Measurements from ENCODE around the gene UNC119B.
A peak's percentile ranks its signal among the peaks of the same experiment; 100 is the strongest.
"Not testable (repeated sequence)": the region's sequence is repeated elsewhere in the genome, so short reads cannot be mapped to it uniquely, and the experiment has no call there.

The UNC119B gene

DNA sequence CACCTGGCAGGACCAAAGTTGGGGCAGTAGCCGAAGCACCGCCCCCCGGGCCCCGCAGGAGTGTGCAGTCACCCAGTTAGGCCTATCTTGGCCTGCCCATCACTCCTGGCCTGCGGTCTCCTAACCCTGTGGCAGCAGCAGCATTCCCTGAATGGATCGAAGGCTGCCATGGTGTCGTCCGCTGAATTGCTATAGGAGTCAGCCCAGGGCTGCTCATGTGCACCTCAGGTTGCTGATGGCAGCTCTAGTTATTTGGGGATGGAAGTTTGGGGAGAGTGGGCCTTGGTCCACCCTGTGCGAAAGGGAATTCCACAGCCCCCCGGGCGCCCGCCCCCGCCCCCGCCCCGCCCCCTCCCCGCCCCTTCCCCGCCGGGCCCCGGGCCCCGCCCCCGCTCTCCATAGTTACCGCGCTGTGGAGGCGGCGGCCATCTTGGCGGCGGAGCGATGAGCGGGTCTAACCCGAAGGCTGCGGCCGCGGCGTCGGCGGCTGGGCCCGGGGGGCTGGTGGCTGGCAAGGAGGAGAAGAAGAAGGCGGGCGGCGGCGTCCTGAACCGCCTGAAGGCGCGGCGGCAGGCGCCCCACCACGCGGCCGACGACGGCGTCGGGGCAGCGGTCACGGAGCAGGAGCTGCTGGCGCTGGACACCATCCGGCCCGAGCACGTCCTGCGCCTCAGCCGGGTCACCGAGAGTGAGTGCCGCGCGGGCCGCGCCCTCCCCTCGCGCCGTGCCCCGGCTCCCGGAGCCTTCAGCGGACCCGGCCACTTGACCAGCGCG lies at the start of gene UNC119B:
Gene UNC119B (plus strand): TSS at position 428 of the 774 bp plus-strand sequence. CDS start 17 bp downstream, at position 445.
- in situ Hi-C loops (cut with HindIII; ENCODE audit: low pct_unique_long_range_greater_than_20kb, low sequenced_read_pairs), result no loop called here
- DNase-seq (ENCODE audit: low read depth in 1 of 2, low spot score in 1 of 2), result peak; percentile 70 to 87
- no peak for TF ChIP-seq JUND (IDR thresholded peaks at IDR 0.05; ENCODE audit: low read depth)

- no peak for DNase-seq (ENCODE audit: low read depth in 1 of 2, low spot score in 1 of 2)
- in situ Hi-C loops (cut with HindIII; ENCODE audit: low pct_unique_long_range_greater_than_20kb, low sequenced_read_pairs), result no loop called here
- TF ChIP-seq JUND (IDR thresholded peaks at IDR 0.05; ENCODE audit: low read depth), result no peak
Measured at GRCh38 chr12:120661432-120661831, 48.8 kb upstream of the UNC119B start.

DNA sequence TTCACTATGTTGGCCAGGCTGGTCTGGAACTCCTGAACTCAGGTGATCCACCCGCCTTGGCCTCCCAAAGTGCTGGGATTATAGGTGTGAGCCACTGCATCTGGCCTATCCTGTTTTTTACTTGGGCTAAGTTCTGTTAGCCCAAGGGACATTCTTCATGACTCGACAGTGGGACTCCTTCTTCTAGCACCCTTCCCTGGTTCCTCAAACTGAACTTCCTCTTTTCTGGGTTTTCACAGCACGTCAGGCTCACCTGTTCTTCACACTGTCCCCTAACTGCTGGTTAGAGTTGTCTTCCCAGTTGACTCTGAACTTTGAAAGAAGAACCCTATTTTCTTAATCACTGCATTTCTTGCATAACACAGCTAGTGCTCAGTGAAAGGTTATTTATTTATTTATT lies 47.4 kb upstream of the UNC119B start:
- DNase-seq (ENCODE audit: low read depth in 1 of 2, low spot score in 1 of 2), result no peak
- in situ Hi-C loops (cut with HindIII; ENCODE audit: low pct_unique_long_range_greater_than_20kb, low sequenced_read_pairs), result no loop called here
- TF ChIP-seq JUND (IDR thresholded peaks at IDR 0.05; ENCODE audit: low read depth), result no peak

- in situ Hi-C loops (cut with HindIII; ENCODE audit: low pct_unique_long_range_greater_than_20kb, low sequenced_read_pairs), result no loop called here
- TF ChIP-seq JUND (IDR thresholded peaks at IDR 0.05; ENCODE audit: low read depth), result no peak
- no peak for DNase-seq (ENCODE audit: low read depth in 1 of 2, low spot score in 1 of 2)
Measured at GRCh38 chr12:120663741-120664140, 46.5 kb upstream of the UNC119B start.

- no peak for TF ChIP-seq JUND (IDR thresholded peaks at IDR 0.05; ENCODE audit: low read depth)
- in situ Hi-C loops (cut with HindIII; ENCODE audit: low pct_unique_long_range_greater_than_20kb, low sequenced_read_pairs), result no loop called here
- no peak for DNase-seq (ENCODE audit: low read depth in 1 of 2, low spot score in 1 of 2)
Measured at GRCh38 chr12:120666571-120667390, 43.5 kb upstream of the UNC119B start.

DNA sequence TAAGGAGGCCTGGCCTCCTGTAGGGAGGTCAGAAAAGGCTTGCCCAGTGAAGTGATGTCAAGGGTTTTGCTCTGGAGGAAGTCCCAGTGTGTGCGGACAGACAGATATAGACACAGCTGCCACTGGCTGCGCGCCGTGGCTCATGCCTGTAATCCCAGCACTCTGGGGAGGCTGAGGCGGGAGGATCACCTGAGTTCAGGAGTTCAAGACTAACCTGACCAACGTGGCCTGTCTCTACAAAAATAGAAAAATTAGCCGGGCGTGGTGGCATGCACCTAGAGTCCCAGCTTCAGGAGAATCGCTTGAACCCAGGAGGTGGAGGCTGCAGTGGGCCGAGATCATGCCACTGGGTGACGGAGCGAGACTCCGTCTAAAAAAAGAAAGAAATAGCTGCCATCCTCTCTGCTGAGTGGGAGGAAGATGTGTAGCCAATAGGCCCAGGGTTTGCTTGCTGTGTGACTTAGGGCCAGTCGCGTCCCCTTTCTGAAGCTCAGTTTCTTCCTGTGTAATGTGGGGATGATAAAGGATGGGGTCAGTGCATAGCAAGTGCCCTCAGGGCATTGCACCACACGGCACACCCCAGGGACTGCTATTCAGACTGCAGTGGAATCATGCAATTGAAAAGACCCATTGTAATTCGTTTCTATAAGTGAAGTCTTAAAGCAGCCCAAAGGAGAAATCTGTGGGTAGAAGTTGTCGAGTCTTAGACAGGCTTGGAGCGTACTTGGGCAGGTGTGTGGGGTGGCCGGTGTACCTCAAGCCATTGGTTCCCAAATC lies 42.0 kb upstream of the UNC119B start:
- in situ Hi-C loops (cut with HindIII; ENCODE audit: low pct_unique_long_range_greater_than_20kb, low sequenced_read_pairs), result no loop called here
- TF ChIP-seq JUND (IDR thresholded peaks at IDR 0.05; ENCODE audit: low read depth), result no peak
- DNase-seq (ENCODE audit: low read depth in 1 of 2, low spot score in 1 of 2), result no peak

DNA sequence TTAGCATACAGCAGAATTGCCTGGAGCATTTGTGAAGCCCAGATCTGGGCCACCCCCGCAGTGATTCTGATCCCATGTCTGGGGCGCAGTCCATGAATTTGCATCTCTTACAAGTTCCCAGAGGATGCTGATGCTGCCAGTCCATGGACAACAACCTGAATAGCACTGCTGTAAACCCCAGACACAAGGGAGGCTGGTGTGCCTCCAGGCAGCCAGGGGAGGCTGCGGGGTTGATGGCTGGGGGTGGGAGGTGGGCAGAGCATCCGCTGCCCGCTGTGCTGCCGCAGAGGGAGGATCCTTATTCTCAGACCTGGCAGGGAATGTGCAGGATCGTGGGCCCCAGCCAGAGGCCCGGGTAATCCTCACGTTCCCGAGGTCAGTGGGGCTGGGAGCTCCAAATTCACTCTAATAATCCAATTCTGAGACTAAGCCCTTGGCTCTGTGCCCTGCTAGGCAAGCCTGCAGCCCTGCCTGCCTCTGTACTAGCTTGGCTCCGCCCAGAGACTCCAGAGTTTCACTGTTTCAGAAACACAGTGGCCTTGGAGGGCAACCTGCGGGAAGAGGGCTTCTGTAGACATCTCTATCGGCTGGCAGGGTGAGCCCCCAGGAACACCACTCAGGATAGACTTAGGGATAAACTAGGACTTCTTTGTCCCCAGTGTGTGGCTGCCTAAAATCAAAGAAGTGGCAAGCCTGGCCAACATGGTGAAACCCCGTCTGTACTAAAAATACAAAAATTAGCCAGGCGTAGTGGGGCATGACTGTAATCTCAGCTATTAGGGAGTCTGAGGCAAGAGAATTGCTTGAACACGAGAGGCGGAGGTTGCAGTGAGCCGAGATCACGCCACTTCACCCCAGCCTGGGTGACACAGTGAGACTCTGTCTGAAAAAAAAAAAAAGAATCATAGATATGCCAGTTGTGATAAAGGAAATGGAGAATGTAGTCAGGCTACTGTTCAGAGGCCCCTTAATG lies 41.1 kb upstream of the UNC119B start:
- in situ Hi-C loops (cut with HindIII; ENCODE audit: low pct_unique_long_range_greater_than_20kb, low sequenced_read_pairs), result no loop called here
- peak in 1 of 2 experiments; percentile 44 for DNase-seq (ENCODE audit: low read depth in 1 of 2, low spot score in 1 of 2)
- no peak for TF ChIP-seq JUND (IDR thresholded peaks at IDR 0.05; ENCODE audit: low read depth)

GRCh38 chr12:120670237-120670636 lies 40.0 kb upstream of the UNC119B start:
- DNase-seq (ENCODE audit: low read depth in 1 of 2, low spot score in 1 of 2); in situ Hi-C loops (cut with HindIII; ENCODE audit: low pct_unique_long_range_greater_than_20kb, low sequenced_read_pairs): not testable (repeated sequence)

DNA sequence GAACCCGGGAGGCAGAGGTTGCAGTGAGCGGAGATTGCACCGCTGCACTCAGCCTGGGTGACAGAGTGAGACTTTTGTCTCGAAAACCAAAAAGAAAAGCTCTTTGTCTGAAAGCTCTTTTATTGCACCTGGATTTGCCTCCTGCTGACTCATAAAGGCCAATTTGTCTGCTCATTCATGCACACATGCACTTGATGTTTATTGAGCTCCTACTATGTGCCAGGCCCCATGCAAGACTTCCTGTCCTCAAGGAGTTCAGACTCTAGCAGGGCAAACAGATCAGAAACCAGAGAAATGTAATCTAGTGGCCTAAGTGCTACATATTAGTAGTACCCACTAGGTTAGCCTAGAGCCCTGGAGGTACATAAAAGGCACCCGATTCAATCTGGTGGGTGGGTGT lies 39.6 kb upstream of the UNC119B start:
- no peak for DNase-seq (ENCODE audit: low read depth in 1 of 2, low spot score in 1 of 2)
- in situ Hi-C loops (cut with HindIII; ENCODE audit: low pct_unique_long_range_greater_than_20kb, low sequenced_read_pairs), result no loop called here
- TF ChIP-seq JUND (IDR thresholded peaks at IDR 0.05; ENCODE audit: low read depth), result no peak

DNA sequence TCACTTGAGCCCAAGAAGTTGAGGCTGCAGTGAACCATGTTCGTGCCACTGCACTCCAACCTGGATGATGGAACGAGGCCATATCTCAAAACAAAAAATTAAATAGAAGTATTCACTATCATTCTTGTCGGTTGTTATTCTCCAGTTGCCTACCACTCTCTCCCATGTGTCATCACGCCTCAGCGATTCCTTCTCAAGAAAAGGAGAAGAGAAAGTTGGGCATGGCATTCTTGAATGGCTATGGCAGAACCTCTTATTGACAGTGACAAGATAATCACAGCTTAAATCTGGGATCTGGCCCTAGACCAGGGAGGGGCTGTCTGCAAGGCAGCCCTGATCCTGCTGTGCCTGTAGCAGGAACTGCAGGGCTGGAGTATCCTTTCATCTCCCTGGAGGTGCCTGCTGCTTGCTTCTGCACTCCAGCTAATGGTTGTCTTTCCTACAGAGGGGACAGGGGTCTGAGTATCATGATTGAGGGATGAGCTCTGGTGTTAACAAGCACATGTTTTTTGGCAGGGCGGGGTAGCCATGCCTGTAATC lies 36.1 kb upstream of the UNC119B start:
- no peak for TF ChIP-seq JUND (IDR thresholded peaks at IDR 0.05; ENCODE audit: low read depth)
- in situ Hi-C loops (cut with HindIII; ENCODE audit: low pct_unique_long_range_greater_than_20kb, low sequenced_read_pairs), result no loop called here
- no peak for DNase-seq (ENCODE audit: low read depth in 1 of 2, low spot score in 1 of 2)

DNA sequence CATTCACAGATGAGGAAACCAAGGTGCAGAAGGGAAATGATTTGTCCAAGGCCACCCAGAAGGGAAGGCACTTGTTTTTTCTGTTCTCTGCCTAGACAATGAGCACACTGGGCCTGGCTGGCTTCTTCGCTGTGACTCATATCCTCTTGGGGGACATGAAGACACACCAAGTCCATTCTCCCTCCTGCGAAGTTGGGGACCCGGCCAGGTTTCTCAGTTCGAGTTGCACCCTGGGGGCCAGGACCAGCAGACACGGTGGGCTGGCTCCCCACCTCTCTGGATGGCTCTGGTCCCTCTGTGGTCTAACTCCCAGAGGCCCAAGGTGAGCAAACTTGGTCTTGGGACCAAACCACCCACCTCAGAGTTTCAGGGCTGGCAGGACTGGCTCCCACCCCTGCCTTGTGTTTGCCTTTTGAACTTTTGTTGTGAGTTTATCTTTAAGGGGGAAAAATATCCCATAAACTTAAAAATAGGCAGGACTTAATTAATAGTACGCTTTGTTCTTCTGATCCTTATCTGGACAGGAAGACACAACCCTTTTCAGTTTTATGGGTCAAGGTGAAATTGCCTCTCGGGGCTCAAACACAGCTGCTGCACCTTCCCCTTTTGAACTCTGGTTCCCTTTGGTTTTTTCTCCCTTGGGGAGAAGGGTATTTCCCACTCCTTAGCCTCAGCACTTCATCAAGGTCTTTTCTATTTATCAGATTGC lies 32.3 kb upstream of the UNC119B start:
- in situ Hi-C loops (cut with HindIII; ENCODE audit: low pct_unique_long_range_greater_than_20kb, low sequenced_read_pairs), result no loop called here
- no peak for DNase-seq (ENCODE audit: low read depth in 1 of 2, low spot score in 1 of 2)
- TF ChIP-seq JUND (IDR thresholded peaks at IDR 0.05; ENCODE audit: low read depth), result no peak

Measured in T47D (cell line).